SU-DHL-6 (cell line): Measurements from ENCODE around the gene SLC16A8.

Experiments used
- H2AFZ ChIP-seq: fragments of 200-600 bp; sonication (generic); 2 replicates; pipeline ENCODE4 v1.6.1; 2014; ENCODE audit warnings: low read depth, mild to moderate bottlenecking, moderate library complexity, mixed read lengths, antibody characterized with exemption, low read length; ENCODE audit not compliant: severe bottlenecking
- H3F3A ChIP-seq: fragments of 200-600 bp; shearing (Covaris generic); 2 replicates; pipeline ENCODE4 v1.6.0; 2016; ENCODE audit warnings: antibody characterized with exemption, mild to moderate bottlenecking; ENCODE audit not compliant: insufficient read depth
- H3K27ac ChIP-seq: fragments of 200-600 bp; sonication (generic); 2 replicates; pipeline ENCODE4 v1.5.1; 2016; ENCODE audit warnings: low read depth, mild to moderate bottlenecking, low read length, moderate library complexity, mixed read lengths
- H3K27me3 ChIP-seq: fragments of 200-600 bp; sonication (generic), shearing (Covaris generic); 2 replicates; pipeline ENCODE4 v1.6.0; 2014; ENCODE audit warnings: mild to moderate bottlenecking, low read length
- H3K36me3 ChIP-seq: fragments of 200-600 bp; sonication (generic); 2 replicates; pipeline ENCODE4 v1.6.1; 2014; ENCODE audit warnings: mild to moderate bottlenecking, low read length, mixed read lengths
- H3K4me2 ChIP-seq: fragments of 300-600, 200-600 bp; shearing (Covaris generic), sonication (generic); 2 replicates; pipeline ENCODE4 v1.6.0; 2014; ENCODE audit warnings: low read length, low read depth, mild to moderate bottlenecking; ENCODE audit not compliant: poor library complexity, severe bottlenecking
- H3K4me3 ChIP-seq: fragments of 200-600 bp; sonication (generic); 2 replicates; pipeline ENCODE4 v1.5.1; 2014; ENCODE audit warnings: antibody characterized with exemption, low read length, mild to moderate bottlenecking, mixed read lengths; ENCODE audit not compliant: insufficient read depth, poor library complexity, severe bottlenecking
- H3K79me2 ChIP-seq: fragments of 200-600 bp; sonication (generic); 2 replicates; pipeline ENCODE4 v1.6.1; 2014; ENCODE audit warnings: mild to moderate bottlenecking, low read length, moderate library complexity; ENCODE audit not compliant: insufficient read depth
- H3K9ac ChIP-seq: fragments of 200-600 bp; sonication (generic); 2 replicates; pipeline ENCODE4 v1.7.0; 2014; ENCODE audit warnings: mild to moderate bottlenecking, low read length
- H3K9me2 ChIP-seq: fragments of 200-600 bp; sonication (generic); replicated peaks from 2 replicates; pipeline ENCODE4 v1.6.1; 2014; ENCODE audit warnings: low read length; ENCODE audit not compliant: insufficient read depth
- H3K9me3 ChIP-seq: fragments of 200-600 bp; sonication (generic); 2 replicates; pipeline ENCODE4 v1.6.1; 2014; ENCODE audit warnings: low read length, mixed read lengths; ENCODE audit not compliant: insufficient read depth
- H4K20me1 ChIP-seq: fragments of 200-600 bp; sonication (generic); 2 replicates; pipeline ENCODE4 v1.6.1; 2014; ENCODE audit warnings: low read depth, mild to moderate bottlenecking, antibody characterized with exemption, low read length, moderate library complexity, mixed read lengths
- CTCF ChIP-seq: fragments of 200-600 bp; sonication (generic); IDR thresholded peaks from one replicate; pipeline ENCODE4 v1.5.1; 2017; ENCODE audit warnings: antibody characterized with exemption, mild to moderate bottlenecking, low read length, moderate library complexity; ENCODE audit not compliant: insufficient read depth, poor library complexity, severe bottlenecking
- EZH2phosphoT487 ChIP-seq: fragments of 200-600 bp; sonication (generic), shearing (Covaris generic); conservative IDR thresholded peaks from 2 replicates; pipeline ENCODE4 v1.6.1; 2018; ENCODE audit warnings: mild to moderate bottlenecking, antibody characterized with exemption, low read length, moderate library complexity, mixed read lengths

Gene SLC16A8

GRCh38 chr22:38029370-38029769 is 54.6 kb downstream of the SLC16A8 start:
- H3K9me2 ChIP-seq, result no peaks in the 10 kb centered on the region
- no peak overlapping the region for H2AFZ ChIP-seq
- no peak overlapping the region for H3K9ac ChIP-seq
- H3K36me3 ChIP-seq, result no peaks in the 10 kb centered on the region
- H3K27ac ChIP-seq, result no peak overlapping the region
- H3K9me3 ChIP-seq, result no peaks in the 10 kb centered on the region
- TF ChIP-seq CTCF (no peak), EZH2phosphoT487 (no peak)
- no peaks in the 10 kb centered on the region for H3K79me2 ChIP-seq
- H3F3A ChIP-seq, result no peaks in the 10 kb centered on the region
- H4K20me1 ChIP-seq, result no peaks in the 10 kb centered on the region
- no peak overlapping the region for H3K4me2 ChIP-seq
- no peaks in the 10 kb centered on the region for H3K27me3 ChIP-seq
- no peak overlapping the region for H3K4me3 ChIP-seq

GRCh38 chr22:38028344-38029130 is 55.4 kb downstream of the SLC16A8 start:
- no peak overlapping the region for H3K9ac ChIP-seq
- no peaks in the 10 kb centered on the region for H3K79me2 ChIP-seq
- TF ChIP-seq CTCF, result no peak
- TF ChIP-seq EZH2phosphoT487, result no peak
- H3K36me3 ChIP-seq, result no peaks in the 10 kb centered on the region
- H3F3A ChIP-seq, result no peaks in the 10 kb centered on the region
- no peaks in the 10 kb centered on the region for H3K9me2 ChIP-seq
- H3K27ac ChIP-seq, result no peak overlapping the region
- H4K20me1 ChIP-seq, result no peaks in the 10 kb centered on the region
- no peaks in the 10 kb centered on the region for H3K27me3 ChIP-seq
- no peak overlapping the region for H3K4me2 ChIP-seq
- H3K9me3 ChIP-seq, result no peaks in the 10 kb centered on the region
- no peak overlapping the region for H2AFZ ChIP-seq
- no peak overlapping the region for H3K4me3 ChIP-seq
